Amniotic stem cell (primary cell): ENCODE measurements around the gene TMEM131.
"Not testable (repeated sequence)": the region's sequence is repeated elsewhere in the genome, so short reads cannot be mapped to it uniquely, and the experiment has no call there.

Experiments used
- DNase-seq: peaks from one replicate; lab custom pipeline; 2025; lab: John Stamatoyannopoulos, UW

TMEM131 gene

DNA sequence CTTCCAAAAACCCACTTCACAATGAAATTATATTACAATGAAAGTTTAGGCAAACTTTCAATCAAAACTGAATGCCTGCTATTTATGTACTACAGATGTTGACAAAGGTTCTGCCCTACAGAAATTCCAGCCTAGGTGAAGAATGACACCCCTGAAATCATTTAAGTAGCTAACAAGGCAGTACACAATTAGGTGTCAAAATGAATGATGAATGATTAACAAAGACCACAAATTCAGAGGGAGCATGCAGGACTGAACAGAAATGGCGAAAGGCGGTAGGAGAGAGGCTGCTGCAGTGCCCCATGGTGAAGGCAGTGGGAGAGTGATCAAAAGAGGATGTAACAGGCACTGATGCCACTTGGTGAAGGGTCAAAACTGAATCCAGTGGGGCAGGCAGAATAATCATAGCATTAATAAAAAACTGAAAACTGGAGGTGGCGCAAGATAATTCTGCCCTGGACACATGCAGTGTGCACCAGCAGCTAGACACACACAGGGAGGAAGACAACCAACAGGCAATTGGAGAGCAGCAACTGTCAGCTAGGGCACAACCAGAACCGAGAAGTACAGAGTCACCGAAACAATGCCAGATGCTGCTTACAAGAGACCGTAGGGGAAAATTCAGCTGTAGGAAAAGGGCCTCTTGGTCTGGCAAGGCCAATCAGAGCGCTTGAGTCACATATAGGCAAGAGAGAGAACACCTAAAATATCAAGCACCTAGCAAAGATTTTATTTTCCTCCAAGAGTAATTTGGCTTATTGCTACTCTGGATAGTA, 4.5 kb downstream of the TMEM131 start:
- no peak for DNase-seq

DNA sequence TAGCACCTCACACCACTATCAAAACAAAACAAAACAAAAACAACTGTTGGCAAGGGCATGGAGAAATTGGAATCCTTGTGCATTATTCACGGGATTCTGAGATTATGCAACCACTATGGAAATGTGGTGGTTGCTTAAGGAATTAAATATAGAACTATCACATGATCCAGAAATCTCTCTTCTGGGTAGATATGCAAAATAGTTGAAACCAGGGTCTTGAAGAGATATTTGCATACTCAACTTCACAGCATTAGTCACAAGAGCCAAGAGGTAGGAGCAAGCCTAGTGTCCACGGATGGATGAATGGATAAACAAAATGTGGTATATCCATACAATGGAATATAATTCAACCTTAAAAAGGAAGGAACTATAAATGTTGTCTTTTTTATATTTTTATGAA, 7.0 kb downstream of the TMEM131 start:
- no peak for DNase-seq

GRCh38 chr2:97985998-97986397, 9.8 kb downstream of the TMEM131 start:
- no peak for DNase-seq

GRCh38 chr2:97983698-97984097, 12.1 kb downstream of the TMEM131 start:
- no peak for DNase-seq

DNA sequence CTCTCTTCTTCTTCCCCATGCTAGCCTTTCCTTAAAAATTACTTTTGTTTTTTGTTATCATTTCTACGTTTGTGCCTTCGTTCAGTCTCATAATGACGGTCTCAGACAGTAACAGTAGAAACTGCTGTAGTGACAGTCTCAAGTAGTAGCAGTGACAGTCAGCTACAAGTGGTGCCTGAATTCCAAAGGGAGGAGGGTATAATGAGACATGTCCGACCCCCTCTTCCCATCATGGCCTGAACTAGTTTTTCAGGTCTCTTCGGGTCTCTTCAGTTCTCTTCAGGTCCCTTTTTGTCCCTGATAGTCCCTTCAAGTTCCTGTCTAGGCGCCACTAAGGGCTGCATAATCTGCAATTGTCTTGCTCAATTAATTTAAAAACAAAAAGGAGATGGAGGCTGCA, 12.6 kb downstream of the TMEM131 start:
- no peak for DNase-seq

GRCh38 chr2:97982621-97983020, 13.1 kb downstream of the TMEM131 start:
- DNase-seq: no peak

- no peak for DNase-seq
Measured at GRCh38 chr2:97981961-97982360, 13.8 kb downstream of the TMEM131 start.

DNA sequence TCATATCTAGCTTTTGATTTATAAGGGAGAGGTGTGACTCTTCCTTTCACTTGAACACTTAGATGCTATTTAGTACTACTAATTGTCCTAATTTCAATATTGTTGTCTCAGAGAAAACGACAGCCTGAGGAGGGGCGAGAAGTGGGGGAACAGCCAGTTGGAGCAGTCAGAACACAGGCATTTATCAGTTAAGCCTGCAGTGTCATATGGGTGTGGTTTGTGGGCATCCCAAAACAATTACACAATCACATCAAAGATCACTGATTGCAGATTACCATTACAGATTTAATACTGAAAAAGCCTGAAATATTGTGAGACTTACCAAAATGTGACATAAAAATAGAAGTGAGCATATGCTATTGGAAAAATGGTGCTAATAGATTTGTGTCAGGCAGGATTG, 15.8 kb downstream of the TMEM131 start:
- DNase-seq: no peak

GRCh38 chr2:97974471-97974870, 21.3 kb downstream of the TMEM131 start:
- no peak for DNase-seq

- DNase-seq: no peak
Measured at GRCh38 chr2:97970293-97971060, 25.3 kb downstream of the TMEM131 start.

DNA sequence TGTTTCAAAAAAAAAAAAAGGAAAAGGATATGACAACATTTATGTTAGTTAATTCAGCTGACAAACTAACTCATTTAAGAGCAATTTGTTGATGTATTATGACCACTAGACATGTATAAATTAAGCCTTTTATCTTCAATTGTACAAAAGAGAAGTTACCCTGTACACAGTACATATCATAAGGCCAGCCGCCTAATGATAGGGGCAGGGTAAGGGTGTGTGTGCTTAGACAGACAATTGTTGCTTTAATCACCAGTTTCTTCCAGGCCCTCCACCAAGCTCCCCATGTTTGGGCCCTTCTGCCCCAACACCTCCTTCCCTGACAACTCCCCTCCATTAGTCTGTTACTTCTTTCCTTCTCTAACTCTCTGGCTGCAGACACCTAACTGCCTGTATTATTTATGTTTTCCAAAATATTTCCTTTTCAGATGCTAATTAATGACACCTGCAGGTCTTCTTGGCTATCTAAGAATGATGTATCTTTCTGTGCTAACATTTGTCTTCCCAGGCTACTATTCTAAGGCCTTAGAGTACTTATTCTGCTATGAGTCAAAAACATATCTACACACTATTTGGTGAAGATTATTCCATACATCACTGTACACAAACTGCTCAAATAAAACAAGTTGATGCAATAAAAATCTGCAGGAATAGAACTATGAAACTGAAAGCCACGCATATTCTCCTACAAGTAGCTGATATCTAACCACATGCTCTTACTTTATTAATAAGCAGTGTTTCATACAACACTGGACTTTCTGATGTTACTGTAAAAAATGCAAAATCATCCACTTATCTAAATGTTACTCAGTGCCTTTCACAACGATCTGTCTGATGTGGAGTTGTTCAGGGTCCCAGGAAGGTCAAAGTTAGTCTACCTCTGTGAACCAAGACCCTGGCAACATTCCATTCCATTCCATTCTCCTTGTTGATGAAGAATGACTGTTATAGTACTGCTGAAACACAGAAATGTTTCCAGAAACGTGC, 26.4 kb downstream of the TMEM131 start:
- no peak for DNase-seq

DNA sequence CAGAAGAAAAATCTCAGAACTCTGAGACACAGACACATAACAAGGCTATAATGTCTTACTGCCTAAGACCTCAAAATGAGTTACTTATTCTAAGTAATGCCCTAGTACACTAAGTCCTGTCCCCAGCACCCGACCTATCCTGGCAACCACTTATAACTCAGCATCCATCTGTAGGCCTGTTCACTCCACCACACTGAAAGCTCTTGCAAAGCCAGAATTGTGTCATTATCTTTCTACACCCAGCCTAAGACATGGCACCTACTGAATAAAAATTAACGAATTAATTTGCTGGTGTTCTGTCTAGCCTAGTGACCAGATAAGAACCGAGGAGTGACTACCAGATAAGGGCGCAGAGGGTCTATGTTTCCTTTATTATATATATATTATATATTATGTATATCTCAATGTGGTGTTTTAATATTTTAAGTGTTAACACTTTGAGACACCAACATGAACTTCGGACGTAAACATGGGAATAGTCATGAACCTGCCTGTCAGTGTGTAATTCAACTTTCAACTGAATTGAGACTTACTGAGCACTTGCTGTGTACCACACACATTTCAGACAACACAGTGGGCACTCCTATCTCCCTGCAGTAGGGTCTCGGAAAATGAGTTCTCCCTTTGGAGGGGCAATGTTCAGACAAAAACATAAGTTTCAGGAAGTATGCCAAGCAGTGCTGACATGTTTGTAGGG, 27.7 kb downstream of the TMEM131 start:
- no peak for DNase-seq

DNA sequence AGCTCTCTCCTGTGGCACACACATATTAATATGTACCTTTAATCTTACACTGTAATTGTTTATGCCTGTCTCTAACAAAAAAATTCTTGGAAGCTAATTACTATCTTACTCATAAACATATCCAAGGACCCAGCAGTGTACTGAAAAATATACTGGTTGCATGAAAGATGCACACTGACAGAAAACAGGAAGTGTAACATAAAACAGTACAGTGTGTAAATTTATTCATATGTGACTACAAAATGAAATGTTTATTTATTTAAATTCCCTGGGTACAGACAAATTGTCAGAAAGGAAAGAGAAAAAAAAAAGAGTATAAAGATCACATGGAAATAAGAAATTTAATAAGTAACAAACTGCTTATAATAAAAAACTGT, 28.5 kb downstream of the TMEM131 start:
- DNase-seq: no peak

DNA sequence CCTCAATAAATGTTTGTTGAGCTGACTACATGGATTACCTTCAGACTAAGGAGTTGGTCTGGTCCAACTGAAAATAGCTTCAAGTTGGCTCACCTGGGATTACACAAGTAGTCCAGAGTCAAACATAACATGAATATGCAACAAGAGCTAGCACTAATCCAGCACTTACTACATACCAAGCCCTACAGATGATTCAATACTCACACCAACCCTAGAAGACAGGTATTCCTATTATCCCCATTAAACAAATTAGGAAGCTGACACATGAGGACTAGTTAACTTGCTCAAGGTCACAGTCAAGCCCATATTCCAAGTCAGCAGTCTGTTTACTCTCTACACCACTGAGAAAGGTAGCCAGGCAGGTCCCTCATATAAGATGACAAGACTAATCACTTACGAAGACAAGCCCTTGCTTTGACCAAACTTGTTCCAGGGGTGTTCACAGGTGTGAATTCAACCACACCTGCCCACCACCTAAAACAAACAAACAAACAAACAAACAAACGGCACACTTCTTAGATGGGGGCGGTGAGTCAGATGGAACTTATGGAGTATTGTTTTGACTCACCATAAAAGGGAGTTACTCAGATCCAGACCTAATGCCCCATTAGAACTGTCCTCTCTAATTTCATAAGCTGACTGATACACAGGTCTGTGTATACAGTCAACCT, 29.1 kb downstream of the TMEM131 start:
- DNase-seq: no peak

- no peak for DNase-seq
Measured at GRCh38 chr2:97965116-97965515, 30.6 kb downstream of the TMEM131 start.

DNA sequence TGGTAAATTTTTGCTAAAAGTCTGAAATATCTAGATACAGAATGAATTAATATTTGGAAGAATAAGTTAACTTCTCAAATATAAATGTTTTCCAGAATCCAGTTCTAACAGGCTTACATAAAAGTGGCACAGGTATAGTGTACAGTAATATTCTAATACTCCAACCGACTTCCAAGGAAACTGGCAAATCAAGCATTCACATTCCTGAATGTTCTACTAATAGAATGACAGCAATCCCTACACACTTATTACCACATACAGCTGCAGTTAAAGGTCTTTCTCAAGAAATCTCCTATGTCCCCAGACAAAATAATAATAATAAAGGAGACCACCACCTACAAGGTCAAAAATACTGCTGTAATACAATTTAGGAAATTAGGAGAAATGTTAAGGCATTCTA, 31.9 kb downstream of the TMEM131 start:
- DNase-seq: peak; percentile 0

DNA sequence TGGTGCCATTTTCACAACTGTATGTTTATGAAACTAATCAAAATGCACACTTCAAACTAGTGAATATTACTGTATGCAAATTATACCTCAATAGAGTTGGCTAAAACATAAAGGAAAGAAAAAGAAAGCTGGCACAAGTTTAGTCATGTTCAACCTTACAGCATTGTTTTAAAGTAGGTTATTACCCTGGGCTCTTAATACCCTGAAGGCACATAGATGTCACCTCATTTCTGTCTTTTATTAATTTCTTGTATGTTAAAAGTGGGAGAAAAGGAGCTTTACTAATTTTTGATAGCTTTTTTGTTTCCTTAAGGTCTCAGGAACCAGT, 32.7 kb downstream of the TMEM131 start:
- DNase-seq: no peak

DNA sequence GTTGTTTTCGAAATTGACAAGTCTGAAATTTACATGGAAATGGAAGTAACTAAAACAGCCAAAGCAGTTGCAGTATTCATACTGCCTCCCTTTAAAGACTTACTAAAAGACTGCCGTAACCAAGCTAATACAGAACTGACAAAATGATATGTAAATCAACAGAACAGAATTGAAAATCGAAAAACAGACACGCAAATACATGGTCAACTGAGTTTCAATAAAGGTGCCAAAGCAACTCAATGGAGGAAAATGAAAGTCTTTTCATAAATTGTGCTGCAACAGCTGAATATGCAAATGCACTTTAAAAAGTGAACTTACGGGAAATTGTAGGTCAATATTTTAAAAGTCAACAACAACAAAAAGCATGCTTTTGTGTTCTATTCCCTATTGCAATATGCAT, 34.2 kb downstream of the TMEM131 start:
- no peak for DNase-seq

DNA sequence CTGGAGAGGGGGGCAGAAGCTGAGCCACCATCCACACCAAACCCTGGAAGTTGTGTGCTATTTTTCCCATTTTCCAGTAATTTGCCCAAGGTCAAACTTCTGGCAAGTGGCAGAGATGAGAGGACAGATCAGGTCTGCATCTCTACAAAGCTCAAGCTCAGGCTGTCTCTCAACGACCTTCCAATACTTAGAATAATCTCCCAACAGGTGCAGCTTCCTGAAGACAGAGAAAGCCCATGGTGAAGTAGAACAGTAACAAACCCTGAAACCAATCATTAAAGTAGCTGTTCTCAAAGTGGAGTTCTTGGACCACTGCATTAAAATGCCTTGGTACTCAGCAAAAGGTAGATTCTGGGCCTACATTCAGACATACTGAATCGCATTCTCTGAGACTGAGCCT, 37.6 kb downstream of the TMEM131 start:
- no peak for DNase-seq

GRCh38 chr2:97957432-97958183, 38.1 kb downstream of the TMEM131 start:
- DNase-seq: no peak

GRCh38 chr2:97956753-97957152, 39.0 kb downstream of the TMEM131 start:
- not testable (repeated sequence) for DNase-seq
